Fibroblast of the aortic adventitia (primary cell): ENCODE measurements around the gene SMARCAL1. TPM values are rescaled to one million over a fixed set of nuclear protein-coding genes. Genes with fewer than 3 reads are reported as not detected.

ENCODE experiments used
- DNase-seq: peaks from one replicate; pipeline ENCODE4 v3.0.0-alpha.2; 2010; ENCODE audit warnings: low read depth
- H3K4me3 ChIP-seq: 2 replicates; pipeline ENCODE4 v1.5.1; 2011; ENCODE audit warnings: low read depth, mild to moderate bottlenecking, control low read depth, low read length, moderate library complexity
- CTCF ChIP-seq: IDR thresholded peaks from 2 replicates; pipeline ENCODE4 v1.5.1; 2011; ENCODE audit warnings: mild to moderate bottlenecking, low read length, control low read depth, inconsistent platforms; ENCODE audit not compliant: insufficient read depth
- total RNA-seq: library from RNA; depleted of rRNA; stranded (reverse); fragments of >200 nt; gene quantifications from 2 replicates; pipeline ENCODE4 v1.2.3, GENCODE V29; 2012; ENCODE audit warnings: low replicate concordance

Gene SMARCAL1
- total RNA-seq, 1 donor, result 20.6 TPM

GRCh38 chr2:216426166-216426777 lies 14.0 kb downstream of the SMARCAL1 start:
- TF ChIP-seq CTCF, result no peak
- DNase-seq, result peak; percentile 38
- H3K4me3 ChIP-seq, result no peak overlapping the region

- peak; percentile 30 for DNase-seq
- no peak for TF ChIP-seq CTCF
- no peak overlapping the region for H3K4me3 ChIP-seq
Measured at GRCh38 chr2:216426938-216427337, 14.7 kb downstream of the SMARCAL1 start.

- TF ChIP-seq CTCF, result no peak
- no peak for DNase-seq
- no peak overlapping the region for H3K4me3 ChIP-seq
Measured at GRCh38 chr2:216428618-216429350, 16.5 kb downstream of the SMARCAL1 start.

GRCh38 chr2:216429428-216429827 lies 17.1 kb downstream of the SMARCAL1 start:
- H3K4me3 ChIP-seq, result no peak overlapping the region
- TF ChIP-seq CTCF, result no peak
- no peak for DNase-seq

- no peak for DNase-seq
- H3K4me3 ChIP-seq, result no peak overlapping the region
- TF ChIP-seq CTCF, result no peak
Measured at GRCh38 chr2:216430811-216431530, 18.7 kb downstream of the SMARCAL1 start.

GRCh38 chr2:216431531-216431856 lies 19.2 kb downstream of the SMARCAL1 start:
- H3K4me3 ChIP-seq, result no peak overlapping the region
- TF ChIP-seq CTCF, result no peak
- DNase-seq, result no peak
